HG02884 (cell line): ENCODE data around the gene GATA2.

Experiments
- ATAC-seq: cut with Tn5 transposase; IDR thresholded peaks from one replicate; pipeline ENCODE4 v1.9.1; 2021; ENCODE audit warnings: mild to moderate bottlenecking, moderate library complexity; ENCODE audit not compliant: unreplicated experiment

Gene GATA2

DNA sequence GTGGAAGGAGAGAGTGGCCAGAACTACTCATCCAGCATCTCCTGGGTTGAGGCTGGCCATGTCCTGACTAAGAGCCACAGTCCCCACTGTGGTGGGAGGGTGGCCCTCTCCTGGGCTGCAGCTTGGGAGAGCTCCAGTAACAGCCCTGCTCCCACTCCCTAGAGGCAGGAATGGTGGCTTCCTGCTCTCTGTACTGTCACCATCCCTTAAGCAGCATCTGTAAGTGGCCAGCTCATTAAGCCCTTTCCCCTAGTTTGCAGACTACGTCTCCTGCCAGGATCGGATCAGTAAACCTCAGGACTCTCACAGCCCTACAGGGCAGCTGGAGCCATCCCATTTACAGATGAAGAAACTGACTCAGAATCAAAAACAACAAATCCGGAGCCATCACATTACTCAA is 56.8 kb downstream of the GATA2 start:
- ATAC-seq, result no peak

DNA sequence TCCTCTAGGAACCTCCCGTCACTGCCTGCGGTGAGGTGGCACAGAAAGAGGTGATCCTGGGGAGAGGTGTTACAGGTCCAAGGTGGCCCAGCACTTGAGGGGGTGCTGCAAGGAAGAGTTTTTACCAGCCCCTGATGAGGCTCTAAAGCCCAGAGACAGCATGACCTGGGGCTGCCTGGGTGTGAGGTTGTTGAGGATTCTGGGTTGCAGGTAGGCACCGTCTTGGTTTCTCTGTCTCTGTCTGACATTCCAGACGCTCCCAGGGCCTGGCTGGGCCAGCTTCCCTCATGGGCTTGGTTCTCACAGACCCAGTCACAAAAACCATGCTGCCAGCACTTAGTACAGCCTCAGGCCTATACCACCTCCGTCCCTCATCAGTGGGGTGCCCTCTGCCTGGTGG is 57.4 kb downstream of the GATA2 start:
- ATAC-seq, result no peak

DNA sequence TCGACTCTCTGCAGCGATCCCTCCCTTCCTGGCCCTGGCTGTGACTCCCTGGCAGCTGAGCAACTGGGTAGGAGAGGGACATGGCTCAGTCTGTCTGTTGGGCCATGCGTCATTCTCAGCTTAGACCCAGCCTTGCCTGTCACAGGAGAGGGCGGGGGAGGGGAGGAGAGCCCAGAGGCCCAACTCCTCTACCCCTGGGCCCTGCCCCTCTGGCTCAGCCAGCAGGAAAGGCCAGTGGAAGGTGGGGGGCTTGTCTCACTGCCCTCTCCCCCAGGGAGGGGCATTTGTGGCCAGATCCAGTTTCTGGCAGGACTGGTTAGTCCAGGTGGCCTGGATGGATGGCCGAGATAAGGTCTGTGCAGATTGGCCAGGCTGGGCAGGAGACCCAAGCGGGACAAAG is 57.9 kb downstream of the GATA2 start:
- ATAC-seq, result no peak

DNA sequence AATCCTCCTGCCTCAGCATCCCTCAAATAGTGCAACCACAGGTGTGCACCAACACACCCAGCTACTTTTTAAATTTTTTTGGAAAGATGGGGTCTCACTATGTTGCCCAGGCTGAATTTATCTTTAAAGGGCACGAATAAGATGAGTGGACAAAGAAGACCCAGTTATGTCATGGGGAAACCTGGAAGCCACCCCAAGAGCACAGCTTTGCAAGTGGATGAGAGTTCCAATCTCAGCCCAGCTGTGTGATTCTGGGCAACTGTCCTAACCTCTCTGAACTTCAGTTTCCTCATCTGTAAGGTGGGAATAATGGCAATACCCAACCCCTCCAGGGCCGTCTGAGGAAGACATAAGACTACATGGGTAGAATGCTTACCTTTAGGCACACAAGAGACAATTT is 58.5 kb downstream of the GATA2 start:
- ATAC-seq, result no peak

DNA sequence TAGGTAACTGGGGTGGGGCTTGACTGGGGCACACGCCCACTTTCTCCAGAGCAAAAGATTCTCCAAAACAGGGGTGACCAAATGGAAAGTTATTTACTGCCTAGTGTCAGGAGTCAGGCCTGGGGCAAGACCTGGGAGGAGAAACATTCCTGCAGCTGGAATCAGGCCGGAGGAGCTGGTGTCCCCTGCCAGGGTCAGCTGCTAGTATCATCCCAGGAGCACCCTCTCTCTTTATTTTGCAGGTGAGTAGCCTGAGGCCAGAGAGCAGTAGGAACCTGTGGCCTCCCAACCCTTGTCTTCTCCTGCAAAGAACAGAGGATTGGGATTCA is 59.2 kb downstream of the GATA2 start:
- ATAC-seq, result no peak

DNA sequence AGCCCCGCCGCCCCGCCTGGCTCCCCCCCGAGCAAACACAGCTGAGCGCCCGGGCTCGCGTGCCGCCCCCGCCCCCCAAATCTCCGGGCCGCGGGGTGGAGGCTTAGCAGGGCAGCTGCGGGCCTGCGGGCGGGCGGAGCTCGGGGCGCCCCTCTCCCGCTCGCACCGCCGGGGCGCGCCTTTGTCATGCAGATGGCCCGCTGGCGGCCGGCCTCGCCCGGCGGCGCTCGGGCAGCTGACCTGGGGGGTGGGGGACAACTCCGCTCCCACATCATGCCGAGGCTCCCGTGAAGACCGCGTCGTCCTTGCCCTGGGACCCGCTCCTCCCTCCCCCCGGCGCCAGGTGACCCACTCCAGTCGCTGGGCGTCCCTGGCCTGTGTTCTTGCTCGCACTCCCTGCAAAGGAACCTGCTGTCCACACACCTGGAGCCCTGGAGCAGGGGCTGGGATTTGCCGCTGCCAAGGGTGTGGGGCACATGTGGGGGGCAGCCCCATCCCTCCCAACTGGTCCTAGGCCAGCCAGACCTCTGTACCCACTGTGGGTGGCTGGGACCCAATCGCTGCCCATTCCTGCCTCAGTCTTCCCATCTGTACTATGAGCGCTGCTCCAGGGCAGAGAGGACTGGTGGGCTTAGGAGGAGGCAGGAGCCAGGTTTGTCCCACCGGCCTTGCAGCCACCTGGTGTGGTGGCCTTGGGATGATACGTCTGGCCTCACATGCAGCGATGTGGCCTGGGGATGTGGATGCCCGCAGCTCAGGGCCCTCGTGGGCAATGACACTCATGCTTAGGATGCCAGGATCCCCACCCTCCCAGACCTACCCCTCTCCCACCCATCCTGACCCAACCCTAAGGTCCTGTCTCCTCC is 59.8 kb downstream of the GATA2 start:
- ATAC-seq, result no peak

DNA sequence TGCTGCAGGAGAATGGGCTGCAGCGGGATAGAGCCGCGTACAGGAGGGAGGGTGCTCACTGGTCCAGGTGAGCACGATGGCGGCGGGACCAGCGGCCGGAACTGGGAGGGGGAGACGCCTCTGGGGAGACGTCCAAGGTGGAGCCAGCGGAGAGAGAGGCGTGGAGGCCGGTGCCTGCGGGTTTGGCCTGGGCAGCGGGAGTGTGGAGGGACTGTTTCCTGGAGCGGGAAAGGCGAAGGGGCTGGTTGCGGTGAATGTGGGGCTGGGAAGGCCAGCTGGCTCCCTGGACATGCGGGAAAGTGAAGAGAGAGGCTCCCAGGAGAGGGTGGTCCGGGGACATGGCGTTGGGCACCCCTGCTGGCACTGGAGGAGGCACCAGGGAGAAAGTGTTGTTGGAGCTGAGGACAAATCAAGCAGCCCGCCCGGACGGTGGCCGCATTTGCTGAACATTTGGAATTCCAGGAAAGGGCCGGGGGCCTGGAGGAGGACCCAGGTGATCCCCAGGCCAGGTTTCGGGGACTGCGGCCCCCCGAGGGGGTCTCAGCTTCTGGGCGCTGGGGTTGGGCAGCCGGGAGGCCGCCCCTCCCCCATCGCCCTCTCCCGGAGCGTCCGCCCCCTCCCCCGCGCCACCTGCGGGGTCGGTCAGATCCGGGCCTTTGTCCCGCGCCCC is 60.6 kb downstream of the GATA2 start:
- ATAC-seq, result no peak

DNA sequence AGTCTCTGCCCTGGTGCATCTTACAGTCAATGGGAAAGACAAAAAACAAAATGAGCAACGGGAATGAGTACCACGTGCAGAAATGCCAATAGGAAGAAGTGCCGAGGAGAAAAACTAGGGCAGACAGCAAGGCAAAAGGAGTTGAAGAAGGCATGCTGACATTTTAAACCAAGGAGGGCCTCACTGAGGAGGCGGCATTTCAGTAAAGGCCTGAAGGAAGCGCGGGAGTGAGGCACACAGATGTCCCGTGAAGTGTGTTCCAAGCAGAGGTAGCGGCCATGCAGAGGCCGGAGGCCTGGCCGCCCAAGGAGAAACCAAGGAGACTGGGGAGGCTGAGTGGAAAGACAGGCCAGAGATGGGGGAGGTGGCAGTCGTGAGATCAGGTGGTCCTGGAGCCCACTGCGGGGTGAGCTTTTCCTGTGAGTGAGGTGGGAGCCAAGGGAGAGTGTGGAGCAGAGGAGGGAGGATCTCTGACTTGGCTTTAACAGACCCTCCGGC is 61.1 kb downstream of the GATA2 start:
- ATAC-seq, result no peak

DNA sequence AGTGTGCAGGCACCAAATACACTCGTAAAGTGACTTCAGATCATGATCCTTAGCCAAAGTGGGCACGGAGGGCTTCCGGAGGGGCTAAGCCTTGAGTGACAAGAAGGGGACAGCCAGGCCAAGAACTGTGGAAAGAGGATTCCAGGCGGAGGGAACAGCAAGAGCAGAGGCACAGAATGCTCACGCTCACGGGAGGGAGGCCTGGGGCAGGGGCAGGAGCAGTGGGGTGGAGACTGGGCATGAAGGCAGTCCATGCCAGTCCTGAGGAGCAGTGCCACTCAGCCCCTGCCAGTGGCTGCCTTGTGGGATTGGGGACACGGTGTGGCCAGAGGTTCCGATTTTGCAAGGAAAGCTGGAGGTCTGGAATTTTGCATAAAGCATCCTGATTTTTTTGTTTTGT is 62.3 kb downstream of the GATA2 start:
- ATAC-seq, result no peak

DNA sequence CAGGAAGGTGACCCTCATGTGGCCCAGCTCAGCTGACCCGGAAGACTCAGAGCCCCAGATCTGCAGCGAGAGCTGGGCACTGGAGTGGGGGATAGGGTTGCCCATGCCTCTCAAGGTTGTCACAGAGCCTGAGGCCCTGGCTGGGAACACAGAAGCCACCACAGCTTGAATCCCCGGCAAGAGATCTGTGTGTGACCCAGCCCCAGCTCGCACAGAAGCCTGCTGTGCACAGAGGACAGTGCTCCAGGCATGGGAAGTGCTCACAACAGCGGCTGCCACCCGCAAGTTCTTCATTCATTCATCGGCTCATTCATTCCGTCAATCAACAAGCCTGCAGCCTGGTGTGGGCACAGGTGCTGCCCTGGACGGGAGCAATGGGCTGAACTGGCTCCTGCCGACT is 62.7 kb downstream of the GATA2 start:
- no peak for ATAC-seq

DNA sequence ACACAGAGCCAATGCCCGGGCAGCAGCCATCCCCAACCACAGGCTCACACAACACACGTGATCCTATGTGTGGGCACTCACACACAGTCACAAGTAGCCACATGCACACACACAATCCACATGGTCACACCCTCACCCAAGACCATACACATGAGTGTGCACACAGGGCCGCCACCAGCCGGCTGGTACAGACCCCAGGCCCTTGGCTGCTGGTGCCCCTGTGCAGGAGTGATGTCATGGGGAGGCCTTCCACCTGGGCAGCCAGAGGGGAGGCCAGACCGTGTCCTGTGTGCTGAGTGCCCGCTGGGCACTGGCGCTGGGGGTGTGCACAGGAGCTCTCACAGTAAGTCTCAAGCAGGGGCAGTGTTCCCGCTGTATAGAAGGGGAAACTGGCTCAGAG is 63.2 kb downstream of the GATA2 start:
- ATAC-seq, result no peak
